Measurements from ENCODE around the gene GATAD1. TPM values are rescaled to one million over a fixed set of nuclear protein-coding genes. Genes with fewer than 3 reads are reported as not detected.
A peak's percentile ranks its signal among the peaks of the same experiment; 100 is the strongest.

GATAD1 gene
- total and polyA plus RNA-seq, 12 donors, result 25.0 to 88.0 (median 35.1) TPM

DNA sequence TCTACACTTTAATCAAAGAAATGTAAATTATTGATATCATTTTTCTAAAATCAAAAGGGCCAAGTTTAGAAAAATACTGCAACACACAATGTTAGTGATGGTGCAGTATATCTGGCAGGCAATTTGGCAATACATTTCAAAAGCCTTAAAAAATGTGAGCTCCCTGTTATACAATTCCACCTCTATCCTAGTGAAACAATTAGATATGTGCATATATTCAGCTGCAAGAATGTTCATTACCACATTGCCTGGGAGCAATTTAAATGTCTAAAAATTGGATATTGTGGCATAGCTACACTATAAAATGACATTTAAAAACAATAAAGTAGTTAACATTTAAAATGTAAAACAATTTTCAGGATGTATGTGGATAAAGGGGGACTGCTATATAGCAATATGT lies 40.5 kb downstream of the GATAD1 start:
- Histone ChIP-seq H3K36me3 (replicated peaks in 1 of 2) (peaks cover 0 to 41% of the 10 kb centered on the region in 2 donors), H3K4me3 (no peak overlapping the region), H3K9me3 (replicated peaks in 1 of 3) (no peaks in the 10 kb centered on the region), H3K27ac (no peak overlapping the region), H3K4me1 (replicated peaks in 1 of 2) (peaks cover 0 to 4% of the 10 kb centered on the region in 2 donors), H3K27me3 (no peaks in the 10 kb centered on the region)
- no peak for DNase-seq
- TF ChIP-seq POLR2A (IDR thresholded peaks at IDR 0.05) (no peak), CTCF (IDR thresholded peaks at IDR 0.05) (no peak)
- intact Hi-C loops (cut with DNase I), result no loop called here

- peak in 5 of 7 donors; percentile 17 to 59 (median 46) for DNase-seq
- TF ChIP-seq CTCF (IDR thresholded peaks at IDR 0.05) (no peak), POLR2A (IDR thresholded peaks at IDR 0.05) (no peak)
- H3K4me3 ChIP-seq, result no peak overlapping the region
- H3K36me3 ChIP-seq (replicated peaks in 1 of 2), result peaks cover 0 to 56% of the 10 kb centered on the region in 2 donors
- no peaks in the 10 kb centered on the region for H3K27me3 ChIP-seq
- intact Hi-C loops (cut with DNase I), result no loop called here
- WGBS, 4 donors, result 47 to 67% (median 50%) methylated on average over 1 of the region's 1 CpG
- H3K27ac ChIP-seq, result no peak overlapping the region
- peaks cover 0 to 4% of the 10 kb centered on the region in 2 donors for H3K4me1 ChIP-seq (replicated peaks in 1 of 2)
- H3K9me3 ChIP-seq (replicated peaks in 1 of 3), result no peaks in the 10 kb centered on the region
Measured at GRCh38 chr7:92489634-92490033, 42.4 kb downstream of the GATAD1 start.

GRCh38 chr7:92496876-92497275 lies 49.6 kb downstream of the GATAD1 start:
- peaks cover 0 to 6% (median 0%) of the 10 kb centered on the region in 3 donors for H3K9me3 ChIP-seq (replicated peaks in 1 of 3)
- no peak overlapping the region for H3K4me3 ChIP-seq

DNA sequence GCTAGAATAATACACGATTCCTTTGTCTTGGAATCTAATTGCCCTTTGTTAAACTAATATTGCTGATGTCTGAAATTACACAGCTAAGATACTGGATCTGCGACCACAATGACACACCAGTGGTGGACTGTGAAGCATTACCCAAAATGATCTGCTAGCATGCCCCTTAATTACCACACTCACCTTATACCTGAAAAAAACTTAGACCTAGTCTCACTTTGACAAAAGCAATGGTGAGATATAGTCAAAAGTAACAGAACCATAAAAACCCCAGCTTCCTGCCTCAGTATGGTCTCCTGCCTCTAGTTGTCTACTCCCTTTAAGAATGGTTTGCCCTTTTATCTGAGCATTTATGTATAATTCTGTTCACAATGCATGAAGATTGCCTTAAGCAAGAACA lies 51.3 kb downstream of the GATAD1 start:
- no peak overlapping the region for H3K4me3 ChIP-seq
- no peak overlapping the region for H3K27ac ChIP-seq
- intact Hi-C loops (cut with DNase I), result no loop called here
- peaks cover 0 to 65% of the 10 kb centered on the region in 2 donors for H3K36me3 ChIP-seq (replicated peaks in 1 of 2)
- 89 to 95% (median 91%) methylated on average over 2 of the region's 2 CpGs for WGBS, 4 donors
- TF ChIP-seq CTCF (IDR thresholded peaks at IDR 0.05) (no peak), POLR2A (IDR thresholded peaks at IDR 0.05) (no peak)
- H3K4me1 ChIP-seq (replicated peaks in 1 of 2), result no peaks in the 10 kb centered on the region
- H3K27me3 ChIP-seq, result no peaks in the 10 kb centered on the region
- peaks cover 0 to 6% (median 0%) of the 10 kb centered on the region in 3 donors for H3K9me3 ChIP-seq (replicated peaks in 1 of 3)
- no peak for DNase-seq

More at GRCh38 chr7:92496876-92497275, 49.6 kb downstream of the GATAD1 start:
- intact Hi-C loops (cut with DNase I), result no loop called here
- TF ChIP-seq CTCF (IDR thresholded peaks at IDR 0.05) (no peak), POLR2A (IDR thresholded peaks at IDR 0.05) (no peak)
- no peak for DNase-seq
- 83 to 93% (median 87%) methylated on average over 2 of the region's 2 CpGs for WGBS, 4 donors
- Histone ChIP-seq H3K36me3 (replicated peaks in 1 of 2) (peaks cover 0 to 78% of the 10 kb centered on the region in 2 donors), H3K4me1 (replicated peaks in 1 of 2) (no peaks in the 10 kb centered on the region), H3K27ac (no peak overlapping the region), H3K27me3 (no peaks in the 10 kb centered on the region)

All from adrenal gland (tissue), 12 donors.